ENCODE measurements around the gene SLC16A7.
A peak's percentile ranks its signal among the peaks of the same experiment; 100 is the strongest.
"Not testable (repeated sequence)": the region's sequence is repeated elsewhere in the genome, so short reads cannot be mapped to it uniquely, and the experiment has no call there.

The SLC16A7 gene, protein sequence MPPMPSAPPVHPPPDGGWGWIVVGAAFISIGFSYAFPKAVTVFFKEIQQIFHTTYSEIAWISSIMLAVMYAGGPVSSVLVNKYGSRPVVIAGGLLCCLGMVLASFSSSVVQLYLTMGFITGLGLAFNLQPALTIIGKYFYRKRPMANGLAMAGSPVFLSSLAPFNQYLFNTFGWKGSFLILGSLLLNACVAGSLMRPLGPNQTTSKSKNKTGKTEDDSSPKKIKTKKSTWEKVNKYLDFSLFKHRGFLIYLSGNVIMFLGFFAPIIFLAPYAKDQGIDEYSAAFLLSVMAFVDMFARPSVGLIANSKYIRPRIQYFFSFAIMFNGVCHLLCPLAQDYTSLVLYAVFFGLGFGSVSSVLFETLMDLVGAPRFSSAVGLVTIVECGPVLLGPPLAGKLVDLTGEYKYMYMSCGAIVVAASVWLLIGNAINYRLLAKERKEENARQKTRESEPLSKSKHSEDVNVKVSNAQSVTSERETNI

DNA sequence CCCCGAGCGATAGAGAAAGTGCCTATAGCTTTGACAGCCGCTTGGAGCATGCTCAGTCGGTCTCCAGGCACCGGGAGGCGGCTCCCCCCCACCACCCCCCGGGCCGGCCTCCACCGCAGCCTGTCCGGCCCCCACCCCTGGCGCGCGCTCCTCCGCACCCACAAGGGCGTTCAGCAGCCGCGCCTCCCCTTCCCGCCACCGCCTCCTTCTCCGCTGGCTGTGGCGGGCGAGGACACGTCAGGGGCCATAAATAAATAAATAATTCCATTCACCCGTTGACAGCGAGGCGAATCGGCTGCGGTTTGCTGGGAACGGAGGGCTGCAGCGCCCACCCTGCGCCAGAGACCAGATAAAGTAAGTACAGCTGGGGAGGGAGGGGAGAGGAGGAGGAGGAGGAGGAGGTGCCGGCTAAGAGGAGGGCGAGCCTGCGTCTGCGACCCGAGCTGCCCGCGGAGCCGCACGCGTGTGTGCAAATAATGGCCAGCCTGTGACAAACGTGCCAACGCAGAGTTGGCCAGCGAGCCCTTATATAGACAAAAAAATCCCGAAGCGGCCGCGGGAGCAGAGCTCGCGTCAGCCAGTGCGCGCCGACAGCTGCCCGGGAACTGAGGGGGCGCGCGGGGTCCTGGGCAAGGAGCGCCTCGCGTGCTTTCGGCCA lies at the start of gene SLC16A7:
Gene SLC16A7, plus strand, starts transcription at position 147 of the 658 bp plus-strand sequence. CDS start 108,773 bp downstream, outside the sequence.
- peak; percentile 83 for DNase-seq

DNA sequence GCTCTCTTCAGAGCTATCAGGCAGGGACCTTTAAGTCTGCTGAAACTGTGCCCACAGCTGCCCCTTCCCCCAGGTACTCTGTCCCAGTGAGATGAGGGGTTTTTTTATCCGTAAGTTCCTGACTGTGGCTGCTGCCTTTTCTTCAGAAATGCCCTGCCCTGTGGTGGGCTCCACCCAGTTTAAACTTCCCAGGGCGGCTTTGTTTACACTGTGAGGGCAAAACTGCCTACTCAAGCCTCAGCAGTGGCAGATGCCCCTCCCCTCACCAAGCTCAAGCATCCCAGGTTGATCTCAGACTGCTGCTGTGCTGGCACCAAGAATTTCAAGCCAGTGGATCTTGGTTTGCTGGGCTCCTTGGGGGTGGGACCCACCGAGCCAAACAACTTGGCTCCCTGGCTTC lies 46.9 kb upstream of the SLC16A7 start:
- no peak for DNase-seq

DNA sequence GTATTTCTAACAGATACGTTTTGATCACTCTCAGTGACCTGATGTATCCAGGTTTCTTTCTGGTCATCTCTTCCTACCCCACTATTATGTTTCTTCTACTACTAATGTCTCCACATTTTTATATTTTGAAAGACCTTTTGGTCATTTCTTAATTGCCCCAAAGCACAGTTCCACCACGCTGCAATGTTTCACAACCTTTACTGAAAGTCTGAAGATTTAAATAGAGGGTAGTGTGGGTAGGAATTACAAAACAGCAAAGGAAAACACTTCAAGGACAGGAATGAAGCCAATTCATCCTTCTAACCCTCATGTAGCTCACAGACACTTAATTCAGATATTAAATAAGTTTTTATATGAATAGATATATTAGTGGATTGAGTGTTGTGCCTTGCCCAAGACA lies 36.1 kb upstream of the SLC16A7 start:
- no peak for DNase-seq

DNA sequence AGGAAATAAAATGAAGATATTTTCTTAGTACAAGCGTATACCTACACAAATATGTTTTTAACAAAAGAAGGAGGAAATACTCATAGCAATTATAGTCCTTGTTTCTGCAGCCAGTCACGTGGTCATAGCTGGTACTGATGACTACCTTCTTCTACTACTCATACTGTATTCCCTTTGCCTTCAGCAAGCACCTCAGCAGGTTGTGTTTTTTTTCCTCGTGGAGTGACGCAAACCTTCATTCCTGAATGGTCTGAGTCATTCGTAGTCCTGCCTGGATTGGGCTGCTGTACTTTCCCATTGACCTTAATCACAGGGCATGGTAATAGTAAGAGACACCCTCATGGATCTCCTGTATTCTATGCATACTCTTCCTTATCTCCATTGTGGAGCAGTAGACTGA lies 25.7 kb upstream of the SLC16A7 start:
- DNase-seq: no peak

DNA sequence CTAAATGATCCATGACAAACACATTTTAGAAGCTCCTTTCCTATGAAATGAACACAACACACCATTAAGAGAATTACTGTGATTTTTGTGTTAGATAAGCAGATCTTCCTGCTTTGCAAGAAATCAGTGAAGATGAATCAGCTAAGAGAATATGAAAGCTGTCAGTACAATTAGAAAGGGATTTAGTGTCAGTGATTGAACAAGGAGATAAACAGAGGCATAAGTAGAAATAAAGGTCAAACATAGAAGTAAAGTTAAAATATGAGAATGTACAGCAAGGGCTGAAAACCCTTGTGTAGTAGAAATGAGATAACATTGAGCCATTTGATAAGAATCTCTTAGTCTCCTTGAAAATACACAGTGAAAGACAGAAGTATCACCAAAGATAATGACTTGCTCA lies 21.4 kb upstream of the SLC16A7 start:
- DNase-seq: no peak

DNA sequence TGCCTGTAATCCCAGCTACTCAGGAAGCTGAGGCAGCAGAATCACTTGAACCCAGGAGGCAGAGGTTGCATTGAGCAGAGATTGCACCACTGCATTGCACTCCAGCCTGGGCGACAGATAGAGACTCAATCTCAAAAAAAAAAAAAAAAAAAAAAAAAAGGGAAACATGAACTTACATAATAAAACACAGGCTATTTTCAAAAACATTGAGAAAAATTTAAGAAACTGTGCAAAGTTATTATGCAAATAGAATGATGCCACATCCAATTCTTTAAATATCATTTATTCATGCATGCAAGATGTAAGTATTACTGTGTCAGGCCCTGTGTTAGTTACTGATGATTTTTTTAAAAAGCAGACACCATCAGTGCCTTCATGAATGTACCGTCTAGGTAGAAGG lies 20.0 kb upstream of the SLC16A7 start:
- DNase-seq: no peak

DNA sequence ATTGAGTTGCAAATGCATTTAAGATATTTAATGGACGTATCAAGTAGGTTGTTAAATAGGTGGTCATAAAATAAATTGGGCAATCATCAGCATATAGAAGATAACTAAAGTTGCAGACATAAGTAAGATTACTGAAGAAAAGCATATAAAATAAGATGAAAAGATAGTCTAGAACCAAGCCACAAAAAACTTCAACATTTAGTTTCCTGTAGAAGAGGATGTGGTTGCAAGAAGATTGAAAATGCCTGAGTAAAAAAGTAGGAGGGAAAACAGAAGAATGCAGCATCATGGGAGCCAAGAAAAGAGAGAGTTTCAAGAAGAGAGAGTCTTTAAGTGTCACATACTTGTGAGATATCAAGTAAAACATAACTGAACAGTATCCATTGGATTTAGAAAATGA lies 17.6 kb upstream of the SLC16A7 start:
- DNase-seq: no peak

DNA sequence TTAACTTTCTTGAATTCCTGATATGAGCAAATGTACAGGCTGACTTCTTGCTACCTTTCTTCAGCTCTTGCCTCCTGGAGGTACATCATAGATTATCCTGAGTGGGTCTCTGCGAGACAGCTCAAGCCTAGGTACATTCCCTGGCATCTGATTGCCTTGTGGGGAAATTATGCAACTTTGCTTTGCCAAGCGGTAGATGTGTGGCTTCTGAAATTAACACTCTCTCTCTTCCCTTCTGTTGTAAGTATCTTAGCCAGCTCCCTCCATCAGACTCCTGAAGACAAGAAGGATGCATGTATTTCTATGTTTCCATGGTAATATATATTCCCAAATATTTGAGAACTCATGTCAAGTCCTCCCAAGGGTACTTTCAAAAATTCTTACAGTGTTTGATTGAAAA lies 16.2 kb upstream of the SLC16A7 start:
- DNase-seq: no peak

DNA sequence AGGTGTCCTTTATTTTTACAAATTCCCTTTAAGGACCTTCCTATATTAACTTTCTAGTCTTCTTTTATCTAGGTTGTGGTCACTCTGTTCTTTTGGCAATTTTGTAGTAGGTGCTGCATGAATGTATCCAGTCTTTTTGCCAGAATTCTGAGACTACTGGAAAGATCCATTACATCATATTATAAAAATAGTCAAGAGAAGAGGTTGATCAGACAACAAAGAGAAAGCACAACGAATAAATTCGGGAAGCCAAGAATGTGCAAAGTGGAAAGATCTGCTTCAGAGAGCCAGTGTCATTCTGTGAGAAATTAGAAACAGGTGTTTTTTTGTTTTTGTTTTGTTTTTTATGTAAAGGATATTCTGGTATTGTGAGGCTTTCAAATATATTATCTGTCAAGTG lies 15.8 kb upstream of the SLC16A7 start:
- DNase-seq: no peak

DNA sequence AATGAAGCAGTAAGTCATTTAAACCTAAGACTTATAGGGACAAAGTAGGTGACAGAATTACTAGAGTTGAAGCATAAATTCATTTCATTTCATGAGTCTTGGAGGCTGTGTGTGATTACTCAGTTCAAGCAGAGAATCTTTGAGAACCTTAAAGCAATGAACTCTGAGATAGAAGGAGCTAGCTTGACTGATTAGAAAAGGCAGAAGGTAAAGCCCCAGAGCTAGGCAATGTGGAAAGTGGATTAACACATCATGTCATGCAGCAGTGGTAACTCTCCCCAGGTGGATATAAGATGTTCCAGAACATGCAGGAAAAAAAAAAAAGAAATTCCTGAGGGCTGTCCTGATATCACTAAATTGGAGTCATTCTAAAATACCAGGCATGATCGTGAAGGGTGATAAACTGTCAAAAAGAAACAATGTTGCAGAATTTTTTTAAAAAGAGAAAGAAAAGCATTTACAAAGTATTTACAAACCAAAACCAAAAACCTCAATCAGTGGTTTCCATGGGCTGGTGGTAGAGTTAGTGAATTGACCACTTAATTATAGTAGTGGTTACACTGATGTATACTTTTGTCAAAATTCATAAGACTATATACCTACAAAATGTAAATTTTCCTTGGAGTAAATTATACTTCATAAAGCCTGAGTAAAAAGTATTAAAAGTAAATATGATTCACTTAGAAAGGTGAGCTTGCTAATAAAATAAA lies 12.7 kb upstream of the SLC16A7 start:
- DNase-seq: no peak

DNA sequence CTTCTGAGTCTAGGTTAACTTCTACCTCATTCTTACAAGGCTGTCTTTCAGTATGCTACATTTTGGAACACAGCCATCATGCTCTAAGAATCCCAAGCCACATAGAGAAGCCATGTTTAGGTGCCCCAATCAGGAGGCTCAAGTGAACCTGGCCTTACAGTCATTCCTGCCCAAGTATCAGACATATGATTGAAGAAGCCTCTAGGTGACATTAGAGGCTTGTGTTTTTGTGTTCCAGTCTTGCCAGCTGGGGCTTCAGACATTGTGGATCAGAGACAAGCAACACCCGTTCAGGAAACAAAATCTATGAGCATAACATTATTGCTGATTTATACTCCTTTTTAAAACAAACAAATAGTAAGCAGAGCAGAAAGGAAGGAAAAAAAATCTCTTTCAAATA lies 8.1 kb upstream of the SLC16A7 start:
- DNase-seq: no peak

DNA sequence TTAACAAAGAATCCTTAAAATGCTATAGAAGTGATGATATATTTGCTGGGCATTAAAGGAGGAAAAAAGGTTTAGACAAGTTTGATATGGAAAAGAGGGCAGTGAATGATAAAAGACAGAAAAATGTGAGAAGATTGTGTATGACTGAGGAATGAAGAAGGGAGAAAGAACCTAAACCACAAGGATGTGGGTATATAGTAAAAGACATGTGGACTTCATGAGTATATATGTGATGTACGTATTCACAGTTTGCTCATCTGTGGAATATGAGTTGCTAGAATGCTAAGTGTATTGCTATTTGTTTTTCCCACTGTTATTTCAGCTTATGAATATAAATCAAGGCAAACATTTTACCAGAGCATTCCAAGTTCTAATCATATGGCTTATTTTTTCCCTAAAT lies 2.1 kb upstream of the SLC16A7 start:
- no peak for DNase-seq

DNA sequence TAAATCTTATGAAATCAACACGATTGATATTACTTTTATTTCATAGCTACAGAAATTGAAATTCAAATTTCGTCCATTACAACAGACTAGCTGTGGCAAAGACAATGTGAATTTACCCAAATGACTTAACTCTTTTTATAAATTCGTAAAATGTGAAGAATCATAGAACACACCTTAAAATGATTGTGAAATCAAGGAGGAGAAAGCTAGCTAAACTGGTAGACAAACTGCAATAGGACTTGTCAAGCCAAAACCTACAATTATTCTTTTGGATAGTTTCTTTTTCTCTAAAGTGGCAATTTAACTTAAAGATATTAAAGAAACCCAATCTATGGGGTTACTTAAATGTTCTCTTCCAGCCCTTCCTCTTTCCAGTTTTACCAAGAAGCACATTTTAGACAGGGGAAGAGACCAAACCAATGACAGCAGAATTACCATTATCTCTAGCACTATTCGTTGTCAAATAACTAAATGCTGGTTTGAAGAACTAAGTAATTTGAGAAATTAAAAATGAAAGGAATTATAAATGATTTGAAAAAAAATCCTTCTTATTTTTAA lies 807 bp upstream of the SLC16A7 start:
- no peak for DNase-seq

DNA sequence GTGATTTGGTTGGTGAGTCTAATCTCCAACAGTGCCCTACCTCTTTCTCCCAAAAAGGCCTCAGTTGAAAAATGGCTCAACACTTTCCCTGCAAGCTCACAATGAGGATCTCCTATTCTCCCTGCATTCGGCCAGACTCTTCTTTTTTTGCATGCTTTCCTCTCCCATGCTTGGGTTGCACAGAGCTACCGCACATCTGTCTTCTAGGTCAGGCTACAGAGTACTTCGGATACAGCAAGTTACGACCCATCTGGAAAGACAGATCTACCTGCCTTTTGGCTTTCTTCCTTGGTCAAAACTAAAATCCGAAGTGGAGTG lies 305 bp upstream of the SLC16A7 start:
- DNase-seq: no peak

DNA sequence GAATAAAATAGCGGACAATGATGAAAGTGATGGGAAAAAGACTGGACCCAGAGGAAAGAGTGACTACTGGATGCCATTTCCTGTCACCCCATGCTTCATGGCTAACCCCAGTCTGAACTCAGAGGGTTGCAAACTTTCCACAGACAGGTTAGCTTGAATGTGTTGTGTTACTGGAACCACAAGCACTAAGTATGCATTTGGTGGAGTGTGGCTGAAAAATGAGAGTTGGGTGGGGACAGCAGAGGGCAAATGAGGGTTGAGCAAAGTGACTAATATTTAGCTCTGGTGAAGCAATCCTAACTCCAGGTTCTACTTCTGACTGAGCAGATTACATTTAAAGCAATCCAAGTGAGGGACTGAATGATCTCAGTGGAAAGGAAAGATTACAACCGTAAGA lies 1.6 kb downstream of the SLC16A7 start:
- DNase-seq: no peak

DNA sequence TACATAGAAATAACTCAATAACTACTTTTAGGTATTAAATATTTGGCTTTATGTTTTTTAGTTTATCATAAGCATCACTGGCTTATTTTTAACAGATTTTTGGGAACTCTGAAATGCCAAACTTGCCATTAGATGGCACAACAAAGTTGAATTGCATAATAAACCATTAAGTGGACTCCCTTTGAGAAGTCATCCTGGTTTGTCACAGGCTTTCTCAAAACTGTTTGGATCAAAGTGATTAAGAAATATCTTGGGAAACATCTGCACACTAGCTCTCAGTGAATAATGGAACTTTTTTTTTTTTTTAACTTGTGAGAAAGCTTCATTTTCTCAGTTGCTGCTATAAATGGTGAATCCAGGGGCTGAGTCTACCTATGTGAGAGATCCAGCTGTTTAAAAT lies 4.3 kb downstream of the SLC16A7 start:
- no peak for DNase-seq

DNA sequence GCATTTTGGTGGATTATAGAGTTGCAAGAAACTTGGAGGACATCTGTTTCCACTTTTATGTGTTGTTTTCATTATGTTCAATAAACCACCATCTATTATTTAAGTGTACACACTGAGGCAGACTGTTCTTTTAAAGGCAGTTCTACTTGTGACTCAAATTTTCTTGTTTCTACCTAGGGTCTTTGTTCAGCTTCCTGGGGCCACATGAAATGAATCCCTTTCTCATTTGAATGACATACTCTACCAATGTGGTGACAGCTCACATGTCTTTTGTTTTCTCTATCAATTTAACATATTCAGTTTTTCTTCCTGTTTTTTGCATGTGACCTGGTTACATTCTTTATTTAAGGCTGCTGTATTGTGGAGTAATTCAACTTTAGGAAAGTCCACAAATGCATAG lies 7.9 kb downstream of the SLC16A7 start:
- no peak for DNase-seq

DNA sequence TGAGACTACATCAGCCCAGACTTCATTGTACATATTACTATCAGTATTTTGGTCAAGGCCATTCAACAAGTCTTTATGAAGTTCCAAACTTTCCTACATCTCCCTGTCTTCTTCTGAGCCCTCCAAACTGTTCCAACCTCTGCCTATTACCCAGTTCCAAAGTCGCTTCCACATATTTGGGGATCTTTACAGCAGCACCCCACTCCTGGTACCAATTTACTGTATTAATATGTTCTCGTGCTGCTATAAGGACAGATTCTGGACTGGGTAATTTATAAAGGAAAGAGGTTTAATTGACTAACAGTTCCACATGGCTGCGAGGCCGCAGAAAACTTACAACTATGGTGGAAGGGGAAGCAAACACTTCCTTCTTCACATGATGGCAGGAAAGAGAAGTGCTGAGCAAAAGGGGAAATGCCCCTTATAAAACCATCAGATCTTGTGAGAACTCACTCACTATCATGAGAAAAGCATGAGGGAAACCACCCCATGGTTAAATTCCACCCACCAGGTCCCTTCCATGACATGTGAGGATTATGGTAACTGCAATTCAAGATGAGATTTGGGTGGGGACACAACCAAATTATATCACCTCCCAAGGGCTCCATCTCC lies 17.1 kb downstream of the SLC16A7 start:
- DNase-seq: not testable (repeated sequence)

DNA sequence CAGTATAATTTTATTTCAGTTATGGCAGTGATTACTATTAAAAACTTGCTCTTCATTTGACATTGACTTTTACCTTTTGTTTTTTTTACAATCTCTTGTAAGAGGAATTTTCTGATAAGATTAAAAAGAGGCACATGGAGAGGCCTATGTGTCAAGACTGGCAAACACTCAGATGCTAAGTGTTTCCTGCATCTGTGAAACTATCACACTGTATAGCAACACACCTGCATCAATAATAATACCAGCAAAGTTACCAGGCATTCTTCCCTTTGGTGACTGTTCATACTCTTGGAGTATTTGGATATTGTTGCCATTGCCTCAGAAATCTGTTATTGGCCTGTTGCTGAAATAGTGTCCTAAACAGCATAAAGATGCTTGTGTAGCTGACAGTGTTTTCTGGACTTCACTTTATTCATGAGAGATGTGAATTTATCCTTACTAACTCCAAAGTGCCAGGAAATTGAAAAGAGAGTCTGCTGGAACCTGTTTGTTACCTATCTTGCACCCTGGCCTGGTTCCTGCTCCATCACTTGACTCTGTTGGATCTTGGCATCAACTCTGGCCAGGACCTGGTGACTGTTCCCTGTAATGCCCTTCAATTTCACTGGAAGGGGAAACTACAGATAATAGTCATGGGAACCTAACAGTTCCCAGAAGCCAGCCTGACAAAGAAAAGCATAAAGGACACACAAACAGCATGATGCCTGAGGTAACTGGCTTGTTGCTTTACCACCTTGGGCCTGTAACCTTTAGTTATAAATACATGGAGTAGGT lies 19.8 kb downstream of the SLC16A7 start:
- no peak for DNase-seq

DNA sequence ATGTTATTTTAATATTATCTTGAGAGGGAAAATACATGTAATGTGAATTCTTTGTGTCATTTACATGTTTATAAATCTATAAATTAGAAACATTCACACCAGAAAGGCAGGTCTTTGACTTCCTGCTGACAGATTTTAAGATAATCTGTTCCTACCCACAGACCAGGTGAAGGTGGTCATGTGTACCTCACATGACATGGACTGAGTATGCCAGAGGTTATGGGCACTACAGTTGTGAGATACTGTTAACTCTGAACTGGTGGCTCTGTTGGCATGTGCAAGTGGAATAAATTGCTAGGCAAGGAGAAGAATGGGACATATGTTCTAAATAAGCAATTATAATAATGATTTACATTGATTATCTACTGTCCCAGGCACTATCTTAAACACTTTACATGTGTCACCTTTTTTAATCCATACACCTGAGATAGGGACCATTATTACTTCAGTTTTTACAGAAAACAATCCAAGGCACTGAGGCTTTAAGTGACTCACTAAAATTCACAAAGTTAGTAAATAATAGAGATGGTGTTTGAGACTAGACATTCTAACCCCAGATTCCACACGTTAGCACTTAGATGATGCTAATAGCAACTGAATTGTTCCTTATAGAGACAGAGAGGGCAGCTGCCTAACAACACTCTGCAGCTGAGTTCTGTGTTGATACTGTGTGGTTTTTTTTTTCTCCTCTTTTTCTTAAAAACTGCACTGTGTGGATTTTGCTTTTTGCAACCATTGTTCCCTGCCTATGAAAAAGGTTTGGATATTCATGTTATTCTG lies 23.8 kb downstream of the SLC16A7 start:
- DNase-seq: no peak

DNA sequence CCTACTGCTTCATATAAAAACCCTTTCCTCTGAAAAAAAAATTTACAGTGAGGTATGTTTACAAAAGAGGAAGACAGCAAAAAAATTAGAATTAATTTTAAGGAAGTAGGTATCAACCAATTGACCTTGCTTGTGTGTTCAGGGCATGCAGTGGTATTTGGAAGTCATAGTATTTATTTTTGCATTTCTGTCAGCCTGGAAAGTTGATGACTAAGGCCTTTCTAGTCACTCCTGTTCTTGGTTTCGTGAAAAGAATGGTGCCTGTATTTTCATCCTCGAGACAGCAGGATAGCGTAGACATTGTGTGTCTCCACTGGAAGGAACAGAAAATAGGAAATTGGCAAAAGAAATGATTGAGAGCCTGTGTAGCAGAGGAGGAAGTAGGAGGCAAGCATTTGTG lies 24.5 kb downstream of the SLC16A7 start:
- DNase-seq: no peak
